B cell (primary cell): Measurements from ENCODE around the gene CSTF1. TPM values are rescaled to one million over a fixed set of nuclear protein-coding genes. Genes with fewer than 3 reads are reported as not detected.
A peak's percentile ranks its signal among the peaks of the same experiment; 100 is the strongest.

Experiments
- ATAC-seq: fragments of 200-7000 bp; cut with Tn5 transposase; one replicate; pipeline ENCODE4 v1.10.0; 2021; ENCODE audit warnings: low read depth, mild to moderate bottlenecking, moderate number of reproducible peaks, moderate library complexity
- CTCF ChIA-PET: fragments of 350-600 bp; sonication (Branson Sonifier 250); formaldehyde crosslinking; loops from one replicate; lab custom pipeline; 2021; ENCODE audit warnings: antibody characterized with exemption, inconsistent platforms; lab: Charles Lee
- POLR2A ChIA-PET: fragments of 350-600 bp; sonication (Branson Sonifier 250); formaldehyde crosslinking; loops from one replicate; lab custom pipeline; 2021; ENCODE audit warnings: antibody characterized with exemption; lab: Charles Lee
- DNase-seq: peaks from one replicate; pipeline ENCODE4 v3.0.0; 2013
- H2AFZ ChIP-seq: 2 replicates; pipeline ENCODE4 v1.6.1; 2012; ENCODE audit warnings: mild to moderate bottlenecking, low read depth, low read length; ENCODE audit not compliant: insufficient read depth, poor library complexity, severe bottlenecking
- H3K27ac ChIP-seq, 2 donors: 1 replicate in 1 of 2; 2 replicates in 1 of 2; pipeline ENCODE4 v1.5.1; 2012 to 2013; ENCODE audit warnings: low read length in 2 of 2, mild to moderate bottlenecking in 2 of 2, moderate library complexity in 1 of 2
- H3K27me3 ChIP-seq, 4 experiments: fragments of 200-600 bp in 1 of 4; sonication (generic) in 1 of 4; replicated peaks in 1 of 4; 1 replicate in 2 of 4; 2 replicates in 2 of 4; pipeline versions ENCODE4 v1.6.1 to v1.7.0; 2013 to 2016; ENCODE audit warnings: low read length in 3 of 4, mild to moderate bottlenecking in 2 of 4, mixed read lengths in 1 of 4, moderate library complexity in 1 of 4; ENCODE audit not compliant: insufficient read depth in 4 of 4, control insufficient read depth in 3 of 4; ENCODE audit errors: control extremely low read depth in 1 of 4
- H3K36me3 ChIP-seq, 2 experiments: replicated peaks in 1 of 2; 1 replicate in 1 of 2; 2 replicates in 1 of 2; pipeline versions ENCODE4 v1.6.1 to v1.7.1; 2013; ENCODE audit warnings: low read length in 1 of 2; ENCODE audit not compliant: insufficient read depth in 2 of 2, control insufficient read depth in 1 of 2; ENCODE audit errors: control extremely low read depth in 1 of 2, extremely low read depth in 1 of 2
- H3K4me1 ChIP-seq, 2 donors: fragments of 200-600 bp in 1 of 2; sonication (generic) in 1 of 2; 1 replicate in 1 of 2; 2 replicates in 1 of 2; pipeline versions ENCODE4 v1.5.1 to v1.6.1; 2013 to 2017; ENCODE audit warnings: low read length in 2 of 2; ENCODE audit not compliant: control insufficient read depth in 2 of 2, insufficient read depth in 2 of 2
- H3K4me2 ChIP-seq: replicated peaks from 2 replicates; pipeline ENCODE3; 2012; ENCODE audit warnings: mild to moderate bottlenecking, low read depth, low read length; ENCODE audit not compliant: poor library complexity, severe bottlenecking
- H3K4me3 ChIP-seq, 5 experiments: fragments of 200-600 bp in 1 of 5; sonication (generic) in 1 of 5; 1 replicate in 3 of 5; 2 replicates in 2 of 5; pipeline versions ENCODE4 v1.5.1 to v1.7.0; 2011 to 2016; ENCODE audit warnings: low read length in 4 of 5, mild to moderate bottlenecking in 4 of 5, low read depth in 2 of 5, control low read depth in 1 of 5, moderate library complexity in 1 of 5; ENCODE audit not compliant: insufficient read depth in 1 of 5; ENCODE audit errors: control extremely low read depth in 1 of 5, extremely low read depth in 1 of 5
- H3K79me2 ChIP-seq: fragments of 200-600 bp; sonication (generic); one replicate; pipeline ENCODE4 v1.6.0; 2016; ENCODE audit warnings: low read length; ENCODE audit not compliant: control insufficient read depth, insufficient read depth
- H3K9ac ChIP-seq: fragments of 200-600 bp; sonication (generic); 2 replicates; pipeline ENCODE4 v1.6.1; 2017; ENCODE audit warnings: mild to moderate bottlenecking, low read length, moderate library complexity
- H3K9me3 ChIP-seq, 3 donors: one replicate each; pipeline versions ENCODE4 v1.6.1 to v1.7.1; 2013; ENCODE audit warnings: low read length in 2 of 3; ENCODE audit not compliant: control insufficient read depth in 2 of 3, insufficient read depth in 1 of 3; ENCODE audit errors: control extremely low read depth in 1 of 3
- H4K20me1 ChIP-seq: 2 replicates; pipeline ENCODE4 v1.6.0; 2012; ENCODE audit warnings: mild to moderate bottlenecking, low read length; ENCODE audit not compliant: insufficient read depth, control insufficient read depth, poor library complexity, severe bottlenecking
- H3K27ac Mint-ChIP-seq: one replicate; pipeline ENCODE4 v1.8.0; 2021; ENCODE audit warnings: mixed read lengths
- H3K27me3 Mint-ChIP-seq: one replicate; pipeline ENCODE4 v1.8.0; 2021; ENCODE audit warnings: mixed read lengths
- H3K4me1 Mint-ChIP-seq: one replicate; pipeline ENCODE4 v1.8.0; 2021; ENCODE audit warnings: mixed read lengths
- H3K4me3 Mint-ChIP-seq: one replicate; pipeline ENCODE4 v1.8.0; 2021; ENCODE audit warnings: mixed read lengths
- H3K9me3 Mint-ChIP-seq: one replicate; pipeline ENCODE4 v1.8.0; 2022; ENCODE audit warnings: mixed read lengths; ENCODE audit not compliant: insufficient read depth
- CTCF ChIP-seq: fragments of 200-600 bp; IDR thresholded peaks from one replicate; pipeline ENCODE4 v1.8.0; 2022; ENCODE audit warnings: antibody characterized with exemption, mild to moderate bottlenecking
- EZH2 ChIP-seq: IDR thresholded peaks from 2 replicates; pipeline ENCODE4 v1.6.1; 2012; ENCODE audit warnings: borderline replicate concordance, low read depth, mild to moderate bottlenecking, moderate library complexity, low read length; ENCODE audit not compliant: insufficient read depth, poor library complexity, severe bottlenecking
- WGBS: methylation state at CpG from one replicate; pipeline ENCODE4 v1.1.5; 2013; ENCODE audit warnings: missing lambda C conversion rate; ENCODE audit not compliant: insufficient coverage; 5-methylcytosine and 5-hydroxymethylcytosine counted together
- intact Hi-C: fragments of 100-400 bp; cut with micrococcal nuclease; formaldehyde crosslinking; loops from one replicate; pipeline ENCODE4 v1.10.0; 2022
- polyA plus RNA-seq: library from polyadenylated mRNA; depleted of rRNA; stranded (reverse); fragments of >200 nt; gene quantifications from 2 replicates; pipeline ENCODE4 v1.2.3, GENCODE V29; 2012
- total RNA-seq, 2 donors: library from RNA; stranded (reverse); fragments of 120-200 nt in 1 of 2; gene quantifications; 1 replicate in 1 of 2; 2 replicates in 1 of 2; pipeline versions ENCODE4 v1.2.3 to v1.2.4, GENCODE V29; 2013 to 2022

Gene CSTF1
- total and polyA plus RNA-seq, 2 donors (not counting 1 experiment from before 2014, with no cell fraction given): 18.3 to 33.8 TPM

GRCh38 chr20:56392881-56393482 is 537 bp downstream of the CSTF1 start:
- 0% methylated on average over 2 of the region's 18 CpGs for WGBS
- Histone ChIP-seq H3K27me3 (no peaks in the 10 kb centered on the region), H3K9ac (peak overlapping the region; percentile 85), H3K36me3 (peaks cover 4 to 28% of the 10 kb centered on the region in 2 experiments), H3K4me1 (peaks cover 16 to 21% of the 10 kb centered on the region in 2 donors), H4K20me1 (no peaks in the 10 kb centered on the region), H3K4me2 (peak overlapping the region; percentile 77), H3K9me3 (no peaks in the 10 kb centered on the region), H3K79me2 (peaks cover 38% of the 10 kb centered on the region), H2AFZ (peak overlapping the region; percentile 90), H3K27ac (peak overlapping the region; percentile 84 to 90), H3K4me3 (peak overlapping the region; percentile 60 to 98 (median 73))
- Mint-ChIP-seq H3K27ac (no peak overlapping the region), H3K27me3 (no peaks in the 10 kb centered on the region), H3K9me3 (no peaks in the 10 kb centered on the region), H3K4me3 (no peak overlapping the region), H3K4me1 (peaks cover 18% of the 10 kb centered on the region)
- ChIA-PET CTCF (interaction anchor here (1.7 kb wide), 1 partner anchor 34 kb away, joined by 5 read pairs; the partner anchor contains the start of gene FAM210B), POLR2A (interaction anchor here (1.2 to 2.1 kb wide), 2 partner anchors 34 to 76 kb away, joined by 3 to 5 read pairs; partner anchors contain the start of genes FAM210B and RTF2)
- DNase-seq: peak; percentile 23
- ATAC-seq: no peak
- intact Hi-C loops: loop anchor here (1.0 to 10.0 kb wide), 3 partner anchors 35 to 1322 kb away; partner anchors contain the start of genes FAM210B, PMEPA1 and RTF2
- no peak for TF ChIP-seq CTCF
- TF ChIP-seq EZH2: no peak

GRCh38 chr20:56393653-56394052 is 1.2 kb downstream of the CSTF1 start:
- H3K9me3 ChIP-seq: no peaks in the 10 kb centered on the region
- H4K20me1 ChIP-seq: no peaks in the 10 kb centered on the region
- peaks cover 4 to 35% of the 10 kb centered on the region in 2 experiments for H3K36me3 ChIP-seq
- peaks cover 18% of the 10 kb centered on the region for H3K4me1 Mint-ChIP-seq
- peaks cover 16 to 21% of the 10 kb centered on the region in 2 donors for H3K4me1 ChIP-seq
- no peak for TF ChIP-seq EZH2
- TF ChIP-seq CTCF: no peak
- no peaks in the 10 kb centered on the region for H3K9me3 Mint-ChIP-seq
- intact Hi-C loops: loop anchor here (10.0 kb wide), 1 partner anchor 1321 kb away; the partner anchor contains the start of gene PMEPA1
- DNase-seq (no peak), ATAC-seq (no peak)
- CTCF ChIA-PET: no interaction called here
- no peaks in the 10 kb centered on the region for H3K27me3 Mint-ChIP-seq
- WGBS: 84% methylated on average over 8 of the region's 8 CpGs
- peak overlapping the region; percentile 85 for H3K9ac ChIP-seq
- POLR2A ChIA-PET: no interaction called here
- peak overlapping the region; percentile 77 for H3K4me2 ChIP-seq
- H2AFZ ChIP-seq: peak overlapping the region; percentile 90
- H3K79me2 ChIP-seq: peaks cover 38% of the 10 kb centered on the region
- no peak overlapping the region for H3K27ac Mint-ChIP-seq
- no peaks in the 10 kb centered on the region for H3K27me3 ChIP-seq
- no peak overlapping the region for H3K27ac ChIP-seq
- H3K4me3 Mint-ChIP-seq: no peak overlapping the region
- peak overlapping the region in 3 of 5 experiments; percentile 72 to 98 (median 95) for H3K4me3 ChIP-seq
